HepG2 (cell line): ENCODE results near the gene ZNF554. TPM values are rescaled to one million over a fixed set of nuclear protein-coding genes. Genes with fewer than 3 reads are reported as not detected.

Source experiments
- AGO2 ChIP-seq: fragments of 200-400 bp; formaldehyde crosslinking; optimal IDR thresholded peaks from 2 replicates; pipeline ENCODE3; 2017; ENCODE audit warnings: mild to moderate bottlenecking, low read depth, low read length, moderate library complexity
- ATF4 ChIP-seq, 2 experiments: fragments of 450-650 bp in 1 of 2; sonication (generic) in 1 of 2; formaldehyde crosslinking; IDR thresholded peaks; 2 replicates each; pipeline versions ENCODE4 v1.5.0 to v1.8.0; 2020 to 2022; ENCODE audit warnings: mild to moderate bottlenecking in 1 of 2, missing genetic modification reagents in 1 of 2
- DMAP1 ChIP-seq: IDR thresholded peaks from 2 replicates; pipeline ENCODE4 v1.6.1; 2016
- E2F5 ChIP-seq: sonication (generic); formaldehyde crosslinking; conservative IDR thresholded peaks from 2 replicates; pipeline ENCODE4 v1.4.0; 2020; ENCODE audit warnings: missing genetic modification reagents
- FLYWCH1 ChIP-seq: sonication (generic); formaldehyde crosslinking; IDR thresholded peaks from 2 replicates; pipeline ENCODE4 v1.8.1; 2023; ENCODE audit warnings: mild to moderate bottlenecking, missing genetic modification reagents
- HNF1B ChIP-seq: sonication (generic); formaldehyde crosslinking; IDR thresholded peaks from 2 replicates; pipeline ENCODE4 v1.5.1; 2020; ENCODE audit warnings: mild to moderate bottlenecking, moderate library complexity, missing genetic modification reagents
- NBN ChIP-seq: fragments of 450-650 bp; conservative IDR thresholded peaks from 2 replicates; pipeline ENCODE4 v1.6.1; 2017
- SAP130 ChIP-seq: IDR thresholded peaks from 2 replicates; pipeline ENCODE4 v1.6.1; 2016; ENCODE audit warnings: low read depth
- SMYD3 ChIP-seq: sonication (generic); formaldehyde crosslinking; IDR thresholded peaks from 2 replicates; pipeline ENCODE4 v1.8.1; 2023; ENCODE audit warnings: mild to moderate bottlenecking, missing genetic modification reagents
- SOX5 ChIP-seq: IDR thresholded peaks from 2 replicates; pipeline ENCODE4 v1.6.1; 2016; ENCODE audit warnings: borderline replicate concordance
- ZBTB39 ChIP-seq: sonication (generic); formaldehyde crosslinking; IDR thresholded peaks from 2 replicates; pipeline ENCODE4 v1.5.0; 2020; ENCODE audit warnings: missing genetic modification reagents
- ZBTB46 ChIP-seq: sonication (generic); formaldehyde crosslinking; IDR thresholded peaks from 2 replicates; pipeline ENCODE4 v1.4.0; 2020; ENCODE audit warnings: mild to moderate bottlenecking, missing genetic modification reagents, borderline replicate concordance
- ZNF101 ChIP-seq: sonication (generic); formaldehyde crosslinking; IDR thresholded peaks from 2 replicates; pipeline ENCODE4 v1.4.0; 2020; ENCODE audit warnings: mild to moderate bottlenecking, low read depth, missing genetic modification reagents, borderline replicate concordance
- ZNF205 ChIP-seq: IDR thresholded peaks from 2 replicates; pipeline ENCODE4 v1.6.1; 2018; ENCODE audit warnings: missing biosample characterization, missing genetic modification reagents
- ZNF549 ChIP-seq: sonication (generic); formaldehyde crosslinking; IDR thresholded peaks from 2 replicates; pipeline ENCODE4 v1.5.0; 2020; ENCODE audit warnings: missing genetic modification reagents
- ZNF574 ChIP-seq: sonication (generic); formaldehyde crosslinking; IDR thresholded peaks from 2 replicates; pipeline ENCODE4 v1.4.0; 2020; ENCODE audit warnings: missing genetic modification reagents
- ZNF589 ChIP-seq: sonication (generic); formaldehyde crosslinking; conservative IDR thresholded peaks from 2 replicates; pipeline ENCODE4 v1.8.0; 2022; ENCODE audit warnings: mild to moderate bottlenecking, moderate library complexity, missing genetic modification reagents
- ZNF644 ChIP-seq: IDR thresholded peaks from 2 replicates; pipeline ENCODE4 v1.6.1; 2016; ENCODE audit warnings: low read depth
- ZNF674 ChIP-seq: sonication (generic); formaldehyde crosslinking; IDR thresholded peaks from 2 replicates; pipeline ENCODE4 v1.5.0; 2020; ENCODE audit warnings: low read depth, mild to moderate bottlenecking, missing genetic modification reagents
- ZNF772 ChIP-seq: sonication (generic); formaldehyde crosslinking; IDR thresholded peaks from 2 replicates; pipeline ENCODE4 v1.5.0; 2020; ENCODE audit warnings: mild to moderate bottlenecking, missing genetic modification reagents
- ZZZ3 ChIP-seq: sonication (generic); formaldehyde crosslinking; IDR thresholded peaks from 2 replicates; pipeline ENCODE4 v1.4.0; 2020; ENCODE audit warnings: missing genetic modification reagents, mild to moderate bottlenecking, borderline replicate concordance
- polyA plus RNA-seq, 8 experiments: library from polyadenylated mRNA; depleted of rRNA in 3 of 8; stranded (reverse) in 7 of 8; unstranded in 1 of 8; fragments of >200 nt; fragmentation: Illumina TruSeq in 4 of 8; extraction: Trizol in 4 of 8; gene quantifications; 2 replicates each; pipeline versions ENCODE4 v1.2.1 to v1.2.3, GENCODE V29; 2011 to 2016; ENCODE audit warnings: low read depth in 4 of 8, missing spikeins in 1 of 8, mixed read lengths in 1 of 8; ENCODE audit not compliant: insufficient read depth in 1 of 8
- total RNA-seq, 5 experiments: library from RNA; depleted of rRNA; stranded (reverse); fragments of >200 nt; fragmentation: Illumina TruSeq; extraction: Trizol; gene quantifications; 2 replicates each; pipeline ENCODE4 v1.2.3, GENCODE V29; 2016; ENCODE audit warnings: low read depth in 1 of 5

ZNF554 gene
- total and polyA plus RNA-seq, 2 of the 13 experiments (the other 11 are each of a cell fraction or from before 2014, with no cell fraction given) = 2.2 to 2.7 TPM

GRCh38 chr19:2811221-2811722 lies 8.4 kb upstream of the ZNF554 start (continued):
- TF ChIP-seq ZNF574 = no peak; the same call in 1 of the 2 replicates
- no peak for TF ChIP-seq SMYD3
- TF ChIP-seq ZBTB39 (CRISPR knock-in tag) = peak; percentile 64; the same call in 1 of the 2 replicates
- TF ChIP-seq ZBTB46 (CRISPR knock-in tag) = no peak
- TF ChIP-seq DMAP1 = peak; percentile 46; the same call in 1 of the 2 replicates
- TF ChIP-seq ZNF644 (CRISPR knock-in tag) = no peak
- no peak for TF ChIP-seq ZNF589
- no peak for TF ChIP-seq ZNF101 (CRISPR knock-in tag)
- no peak for TF ChIP-seq ZNF205 (CRISPR knock-in tag)
- no peak for TF ChIP-seq ZNF674 (CRISPR knock-in tag)
- TF ChIP-seq ZNF772 (CRISPR knock-in tag) = 0 out of 2 replicates have a peak, but pooled peaks have one; percentile 57
- TF ChIP-seq SAP130 (CRISPR knock-in tag) = peak; percentile 85
- no peak for TF ChIP-seq FLYWCH1
- TF ChIP-seq E2F5 (CRISPR knock-in tag) = no peak
- TF ChIP-seq HNF1B = no peak
- TF ChIP-seq NBN = no peak
- no peak for TF ChIP-seq SOX5 (CRISPR knock-in tag)
- TF ChIP-seq ZNF549 (CRISPR knock-in tag) = no peak
- no peak for TF ChIP-seq ZZZ3 (CRISPR knock-in tag)
- no peak for TF ChIP-seq AGO2
- TF ChIP-seq ATF4 (CRISPR knock-in tag; IDR thresholded peaks at IDR 0.05) = no peak
